Stimulated activated naive B cell treated with anti-CD40 and anti-IgM and Interleukin-4, amounts not matched to agents 10 μg/mL and 1 μg/mL and 100 μg/mL, for 72 hours (primary cell): Measurements from ENCODE around the gene ELOA.
"Not testable (repeated sequence)": the region's sequence is repeated elsewhere in the genome, so short reads cannot be mapped to it uniquely, and the experiment has no call there.

Source experiments
- ATAC-seq, 2 donors: fragments of 150-1000 bp; cut with Tn5 transposase; replicated peaks; 2 replicates each; pipeline ENCODE4 v1.10.0; 2021; ENCODE audit warnings: moderate library complexity in 1 of 2
- DNase-seq: peaks from one replicate; pipeline ENCODE4 v3.0.0; 2021
- H3K27ac Mint-ChIP-seq: one replicate; pipeline ENCODE4 v1.8.0; 2022; ENCODE audit warnings: mild to moderate bottlenecking, mixed read lengths
- H3K27me3 Mint-ChIP-seq, 2 donors: one replicate each; pipeline ENCODE4 v1.8.0; 2022; ENCODE audit warnings: mixed read lengths in 2 of 2
- H3K36me3 Mint-ChIP-seq, 2 donors: one replicate each; pipeline ENCODE4 v1.8.0; 2022; ENCODE audit warnings: mixed read lengths in 2 of 2, mild to moderate bottlenecking in 1 of 2
- H3K4me1 Mint-ChIP-seq, 2 donors: one replicate each; pipeline ENCODE4 v1.8.0; 2022; ENCODE audit warnings: mixed read lengths in 2 of 2, mild to moderate bottlenecking in 1 of 2
- H3K4me3 Mint-ChIP-seq, 2 donors: one replicate each; pipeline ENCODE4 v1.8.0; 2022; ENCODE audit warnings: mild to moderate bottlenecking in 2 of 2, mixed read lengths in 2 of 2, moderate library complexity in 1 of 2
- H3K9me3 Mint-ChIP-seq, 2 donors: one replicate each; pipeline ENCODE4 v1.8.0; 2022; ENCODE audit warnings: mixed read lengths in 2 of 2, mild to moderate bottlenecking in 1 of 2

The ELOA gene

GRCh38 chr1:23787701-23788100 lies 44.4 kb downstream of the ELOA start:
- DNase-seq (no peak), ATAC-seq (no peak)
- Mint-ChIP-seq H3K4me3 (no peak overlapping the region), H3K4me1 (peaks cover 16 to 33% of the 10 kb centered on the region in 2 donors), H3K27me3 (no peaks in the 10 kb centered on the region), H3K27ac (no peak overlapping the region), H3K9me3 (no peaks in the 10 kb centered on the region), H3K36me3 (peaks cover 36 to 58% of the 10 kb centered on the region in 2 donors)

GRCh38 chr1:23788695-23789094 lies 45.4 kb downstream of the ELOA start:
- ATAC-seq (no peak), DNase-seq (no peak)
- H3K4me3 Mint-ChIP-seq = no peak overlapping the region
- peaks cover 41 to 64% of the 10 kb centered on the region in 2 donors for H3K36me3 Mint-ChIP-seq
- peaks cover 21 to 42% of the 10 kb centered on the region in 2 donors for H3K4me1 Mint-ChIP-seq
- H3K9me3 Mint-ChIP-seq = no peaks in the 10 kb centered on the region
- H3K27ac Mint-ChIP-seq = peak overlapping the region; percentile 25
- H3K27me3 Mint-ChIP-seq = no peaks in the 10 kb centered on the region

GRCh38 chr1:23790696-23791515 lies 47.6 kb downstream of the ELOA start, which contains the start of gene LYPLA2:
LYPLA2 (plus strand) TSS chr1:23791145; CDS start chr1:23792683, 1,538 bp downstream.
- ATAC-seq (peak; percentile 94 to 96), DNase-seq (peak; percentile 83)
- Mint-ChIP-seq H3K4me3 (peak within 1 kb of the TSS; percentile 96 to 100), H3K9me3 (no peaks in the 10 kb centered on the region), H3K27me3 (no peaks in the 10 kb centered on the region), H3K27ac (peak within 1 kb of the TSS; percentile 99), H3K4me1 (peaks cover 21 to 51% of the 10 kb centered on the region in 2 donors), H3K36me3 (peaks cover 40 to 69% of the 10 kb centered on the region in 2 donors)

- H3K9me3 Mint-ChIP-seq = no peaks in the 10 kb centered on the region
- H3K27me3 Mint-ChIP-seq = no peaks in the 10 kb centered on the region
- peak overlapping the region; percentile 96 to 100 for H3K4me3 Mint-ChIP-seq
- peaks cover 37 to 65% of the 10 kb centered on the region in 2 donors for H3K36me3 Mint-ChIP-seq
- DNase-seq (no peak), ATAC-seq (peak; percentile 35 to 37)
- H3K27ac Mint-ChIP-seq = peak overlapping the region; percentile 99
- H3K4me1 Mint-ChIP-seq = peaks cover 21 to 51% of the 10 kb centered on the region in 2 donors
Observed at GRCh38 chr1:23791516-23792047, 48.3 kb downstream of the ELOA start.

- no peak for ATAC-seq
Observed at GRCh38 chr1:23792151-23792945, 49.1 kb downstream of the ELOA start.

GRCh38 chr1:23793018-23793781 lies 49.9 kb downstream of the ELOA start:
- Mint-ChIP-seq H3K4me3 (peak overlapping the region; percentile 41 to 57), H3K27ac (peak overlapping the region; percentile 25), H3K27me3 (no peaks in the 10 kb centered on the region), H3K4me1 (peaks cover 23 to 46% of the 10 kb centered on the region in 2 donors), H3K9me3 (no peaks in the 10 kb centered on the region), H3K36me3 (peaks cover 31 to 52% of the 10 kb centered on the region in 2 donors)
- ATAC-seq (no peak), DNase-seq (no peak)

More at GRCh38 chr1:23792151-23792945, 49.1 kb downstream of the ELOA start:
- H3K9me3 Mint-ChIP-seq = no peaks in the 10 kb centered on the region
- DNase-seq = no peak
- peaks cover 23 to 48% of the 10 kb centered on the region in 2 donors for H3K4me1 Mint-ChIP-seq
- H3K4me3 Mint-ChIP-seq = peak overlapping the region; percentile 96 to 100
- H3K27me3 Mint-ChIP-seq = no peaks in the 10 kb centered on the region
- H3K36me3 Mint-ChIP-seq = peaks cover 35 to 60% of the 10 kb centered on the region in 2 donors
- H3K27ac Mint-ChIP-seq = peak overlapping the region; percentile 99

GRCh38 chr1:23793861-23794731 lies 50.8 kb downstream of the ELOA start:
- peak overlapping the region; percentile 37 for H3K27ac Mint-ChIP-seq
- DNase-seq (no peak), ATAC-seq (no peak)
- no peaks in the 10 kb centered on the region for H3K27me3 Mint-ChIP-seq
- H3K36me3 Mint-ChIP-seq = peaks cover 33 to 52% of the 10 kb centered on the region in 2 donors
- peaks cover 28 to 54% of the 10 kb centered on the region in 2 donors for H3K4me1 Mint-ChIP-seq
- H3K4me3 Mint-ChIP-seq = no peak overlapping the region
- no peaks in the 10 kb centered on the region for H3K9me3 Mint-ChIP-seq

- not testable (repeated sequence) for H3K9me3 Mint-ChIP-seq, DNase-seq, H3K27me3 Mint-ChIP-seq, ATAC-seq, H3K4me3 Mint-ChIP-seq
- Mint-ChIP-seq H3K4me1 (peaks cover 32 to 60% of the 10 kb centered on the region in 2 donors), H3K27ac (peak overlapping the region; percentile 44), H3K36me3 (peaks cover 33 to 48% of the 10 kb centered on the region in 2 donors)
Observed at GRCh38 chr1:23794732-23795182, 51.5 kb downstream of the ELOA start.

- H3K27ac Mint-ChIP-seq = peak overlapping the region; percentile 39
- ATAC-seq = no peak
- H3K27me3 Mint-ChIP-seq = no peaks in the 10 kb centered on the region
- no peak for DNase-seq
- H3K4me3 Mint-ChIP-seq = no peak overlapping the region
- peaks cover 31 to 53% of the 10 kb centered on the region in 2 donors for H3K4me1 Mint-ChIP-seq
- peaks cover 33 to 47% of the 10 kb centered on the region in 2 donors for H3K36me3 Mint-ChIP-seq
- no peaks in the 10 kb centered on the region for H3K9me3 Mint-ChIP-seq
Observed at GRCh38 chr1:23795676-23796465, 52.6 kb downstream of the ELOA start.

GRCh38 chr1:23796466-23797271 lies 53.4 kb downstream of the ELOA start:
- Mint-ChIP-seq H3K36me3 (peaks cover 31 to 41% of the 10 kb centered on the region in 2 donors), H3K4me1 (peaks cover 29 to 52% of the 10 kb centered on the region in 2 donors), H3K4me3 (no peak overlapping the region), H3K27ac (peak overlapping the region; percentile 43), H3K9me3 (no peaks in the 10 kb centered on the region), H3K27me3 (no peaks in the 10 kb centered on the region)
- ATAC-seq (no peak), DNase-seq (no peak)

- Mint-ChIP-seq H3K36me3 (peaks cover 31 to 40% of the 10 kb centered on the region in 2 donors), H3K4me3 (no peak overlapping the region), H3K27ac (no peak overlapping the region), H3K9me3 (no peaks in the 10 kb centered on the region), H3K4me1 (peaks cover 22 to 48% of the 10 kb centered on the region in 2 donors), H3K27me3 (no peaks in the 10 kb centered on the region)
- ATAC-seq (no peak), DNase-seq (no peak)
Observed at GRCh38 chr1:23797478-23798448, 54.5 kb downstream of the ELOA start.
